CD4-positive, alpha-beta T cell (primary cell): Measurements from ENCODE around the gene KPNB1. TPM values are rescaled to one million over a fixed set of nuclear protein-coding genes. Genes with fewer than 3 reads are reported as not detected.
A peak's percentile ranks its signal among the peaks of the same experiment; 100 is the strongest.
"Not testable (repeated sequence)": the region's sequence is repeated elsewhere in the genome, so short reads cannot be mapped to it uniquely, and the experiment has no call there.

Experiments
- ATAC-seq: fragments of 200-7000 bp; cut with Tn5 transposase; one replicate; pipeline ENCODE4 v1.10.0; 2022; ENCODE audit warnings: mild to moderate bottlenecking; ENCODE audit not compliant: poor library complexity
- CTCF ChIA-PET: fragments of 350-600 bp; sonication (Branson Sonifier 250); formaldehyde crosslinking; loops from one replicate; lab custom pipeline; 2021; ENCODE audit warnings: antibody characterized with exemption, inconsistent platforms; lab: Charles Lee
- POLR2A ChIA-PET: fragments of 350-600 bp; sonication (Branson Sonifier 250); formaldehyde crosslinking; loops from one replicate; lab custom pipeline; 2021; ENCODE audit warnings: antibody characterized with exemption, inconsistent platforms; lab: Charles Lee
- DNase-seq, 14 experiments: peaks; one replicate each; pipeline ENCODE4 v3.0.0-alpha.2; 2013 to 2020; ENCODE audit warnings: mixed read lengths in 2 of 14
- H3K27ac ChIP-seq, 2 donors: one replicate each; pipeline versions ENCODE4 v1.5.1 to v1.7.0; 2013; ENCODE audit warnings: low read length in 2 of 2, low read depth in 1 of 2, mild to moderate bottlenecking in 1 of 2
- H3K27me3 ChIP-seq, 2 experiments: 1 replicate in 1 of 2; 2 replicates in 1 of 2; pipeline versions ENCODE4 v1.6.1 to v1.7.0; 2013; ENCODE audit warnings: low read length in 2 of 2, control low read depth in 1 of 2, mild to moderate bottlenecking in 1 of 2, moderate library complexity in 1 of 2; ENCODE audit not compliant: insufficient read depth in 2 of 2, control insufficient read depth in 1 of 2
- H3K36me3 ChIP-seq: one replicate; pipeline ENCODE4 v1.6.1; 2013; ENCODE audit warnings: low read length, control low read depth; ENCODE audit not compliant: insufficient read depth
- H3K4me1 ChIP-seq: one replicate; pipeline ENCODE4 v1.6.1; 2013; ENCODE audit warnings: low read length, control low read depth; ENCODE audit not compliant: insufficient read depth
- H3K4me3 ChIP-seq: one replicate; pipeline ENCODE4 v1.5.1; 2013; ENCODE audit warnings: mild to moderate bottlenecking, low read length, moderate library complexity
- H3K9me3 ChIP-seq, 2 experiments: 1 replicate in 1 of 2; 2 replicates in 1 of 2; pipeline versions ENCODE4 v1.6.1 to v1.7.0; 2013; ENCODE audit warnings: low read length in 2 of 2, mild to moderate bottlenecking in 2 of 2, control low read depth in 1 of 2, moderate library complexity in 1 of 2; ENCODE audit not compliant: control insufficient read depth in 1 of 2, insufficient read depth in 1 of 2
- H3K27ac Mint-ChIP-seq: one replicate; pipeline ENCODE4 v1.8.0; 2020; ENCODE audit warnings: mixed read lengths
- H3K27me3 Mint-ChIP-seq: one replicate; pipeline ENCODE4 v1.8.0; 2021; ENCODE audit warnings: mixed read lengths
- H3K36me3 Mint-ChIP-seq: one replicate; pipeline ENCODE4 v1.8.0; 2021; ENCODE audit warnings: low read depth, mixed read lengths
- H3K4me1 Mint-ChIP-seq: one replicate; pipeline ENCODE4 v1.8.0; 2021; ENCODE audit warnings: low read depth, mixed read lengths
- H3K4me3 Mint-ChIP-seq: one replicate; pipeline ENCODE4 v1.8.0; 2020; ENCODE audit warnings: mild to moderate bottlenecking, mixed read lengths
- H3K9me3 Mint-ChIP-seq: one replicate; pipeline ENCODE4 v1.8.0; 2020; ENCODE audit warnings: mixed read lengths
- intact Hi-C, 2 experiments: fragments of 100-400 bp; cut with DNase I in 1 of 2; cut with micrococcal nuclease in 1 of 2; formaldehyde crosslinking; loops; one replicate each; pipeline versions ENCODE4 v1.15.1 to v1.9.0; 2023 to 2025; cut with DNase I, micrococcal nuclease
- total RNA-seq, 174 experiments: library from RNA in 2 of 174; stranded (reverse) in 2 of 174; gene quantifications; one replicate each; pipeline ENCODE4 v1.2.3 and lab custom pipeline; 2021 to 2026
- TF ChIP-seq, protein P1 (sequence below): fragments of 200-600 bp; IDR thresholded peaks from one replicate; pipeline ENCODE4 v1.8.0; 2022; ENCODE audit warnings: antibody characterized with exemption, mild to moderate bottlenecking

KPNB1 gene
- total RNA-seq, 2 experiments from 2014 or later: 145 to 151 TPM

GRCh38 chr17:47682138-47682537 is 32.4 kb downstream of the KPNB1 start:
- Mint-ChIP-seq H3K4me1 (peaks cover 5% of the 10 kb centered on the region), H3K27ac (peak overlapping the region; percentile 4), H3K36me3 (peaks cover 84% of the 10 kb centered on the region), H3K4me3 (no peak overlapping the region), H3K27me3 (no peaks in the 10 kb centered on the region), H3K9me3 (no peaks in the 10 kb centered on the region)
- POLR2A ChIA-PET: no interaction called here
- no peak for DNase-seq
- no peak for ATAC-seq
- H3K9me3 ChIP-seq: no peaks in the 10 kb centered on the region
- H3K27me3 ChIP-seq: no peaks in the 10 kb centered on the region
- CTCF ChIA-PET: no interaction called here
- no peaks in the 10 kb centered on the region for H3K4me1 ChIP-seq
- no peak overlapping the region for H3K4me3 ChIP-seq
- H3K36me3 ChIP-seq: peaks cover 82% of the 10 kb centered on the region
- TF ChIP-seq, protein P1, sequence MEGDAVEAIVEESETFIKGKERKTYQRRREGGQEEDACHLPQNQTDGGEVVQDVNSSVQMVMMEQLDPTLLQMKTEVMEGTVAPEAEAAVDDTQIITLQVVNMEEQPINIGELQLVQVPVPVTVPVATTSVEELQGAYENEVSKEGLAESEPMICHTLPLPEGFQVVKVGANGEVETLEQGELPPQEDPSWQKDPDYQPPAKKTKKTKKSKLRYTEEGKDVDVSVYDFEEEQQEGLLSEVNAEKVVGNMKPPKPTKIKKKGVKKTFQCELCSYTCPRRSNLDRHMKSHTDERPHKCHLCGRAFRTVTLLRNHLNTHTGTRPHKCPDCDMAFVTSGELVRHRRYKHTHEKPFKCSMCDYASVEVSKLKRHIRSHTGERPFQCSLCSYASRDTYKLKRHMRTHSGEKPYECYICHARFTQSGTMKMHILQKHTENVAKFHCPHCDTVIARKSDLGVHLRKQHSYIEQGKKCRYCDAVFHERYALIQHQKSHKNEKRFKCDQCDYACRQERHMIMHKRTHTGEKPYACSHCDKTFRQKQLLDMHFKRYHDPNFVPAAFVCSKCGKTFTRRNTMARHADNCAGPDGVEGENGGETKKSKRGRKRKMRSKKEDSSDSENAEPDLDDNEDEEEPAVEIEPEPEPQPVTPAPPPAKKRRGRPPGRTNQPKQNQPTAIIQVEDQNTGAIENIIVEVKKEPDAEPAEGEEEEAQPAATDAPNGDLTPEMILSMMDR: no peak
- intact Hi-C loops: no loop called here
- H3K27ac ChIP-seq: no peak overlapping the region

- H3K4me3 ChIP-seq, H3K27me3 Mint-ChIP-seq, H3K9me3 ChIP-seq, DNase-seq, H3K27me3 ChIP-seq, ATAC-seq, POLR2A ChIA-PET, H3K27ac ChIP-seq, H3K27ac Mint-ChIP-seq, H3K4me3 Mint-ChIP-seq, intact Hi-C loops, H3K9me3 Mint-ChIP-seq, H3K4me1 Mint-ChIP-seq, H3K4me1 ChIP-seq: not testable (repeated sequence)
- peaks cover 79% of the 10 kb centered on the region for H3K36me3 Mint-ChIP-seq
- peaks cover 76% of the 10 kb centered on the region for H3K36me3 ChIP-seq
- CTCF ChIA-PET: interaction anchor here (0.6 kb wide), 1 partner anchor 270 kb away, joined by 4 read pairs; no protein-coding TSS in a partner anchor
Measured at GRCh38 chr17:47682727-47683126, 33.0 kb downstream of the KPNB1 start.

DNA sequence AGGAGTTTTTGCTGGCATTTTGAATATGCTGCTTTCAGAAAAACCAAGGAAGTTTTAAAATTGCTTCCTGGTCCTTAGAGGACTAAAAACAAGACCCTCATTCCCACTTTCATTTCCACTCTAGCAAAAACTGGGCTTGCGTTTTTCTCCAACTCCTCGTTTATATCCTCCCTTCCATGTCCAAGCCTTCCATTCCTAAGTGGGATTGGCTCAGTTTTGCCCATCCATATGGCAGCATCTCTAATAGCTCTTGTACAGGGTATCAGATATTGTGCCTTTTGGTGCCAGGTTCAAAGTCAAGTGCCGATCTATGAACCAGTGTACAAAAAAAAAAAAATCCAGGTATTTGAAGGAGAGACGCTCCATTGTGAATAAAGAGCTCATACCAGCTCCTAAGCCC is 34.3 kb downstream of the KPNB1 start:
- Histone ChIP-seq H3K9me3 (no peaks in the 10 kb centered on the region), H3K4me3 (no peak overlapping the region), H3K27ac (no peak overlapping the region), H3K36me3 (peaks cover 63% of the 10 kb centered on the region), H3K4me1 (no peaks in the 10 kb centered on the region), H3K27me3 (no peaks in the 10 kb centered on the region)
- CTCF ChIA-PET: no interaction called here
- DNase-seq: no peak
- peaks cover 68% of the 10 kb centered on the region for H3K36me3 Mint-ChIP-seq
- POLR2A ChIA-PET: no interaction called here
- H3K27me3 Mint-ChIP-seq: no peaks in the 10 kb centered on the region
- intact Hi-C loops: no loop called here
- TF ChIP-seq, protein P1: no peak
- no peak for ATAC-seq
- H3K9me3 Mint-ChIP-seq: no peaks in the 10 kb centered on the region
- H3K27ac Mint-ChIP-seq: peak overlapping the region; percentile 13
- peaks cover 5% of the 10 kb centered on the region for H3K4me1 Mint-ChIP-seq
- H3K4me3 Mint-ChIP-seq: no peak overlapping the region

GRCh38 chr17:47684535-47685193 is 34.9 kb downstream of the KPNB1 start:
- Mint-ChIP-seq H3K27me3 (no peaks in the 10 kb centered on the region), H3K27ac (peak overlapping the region; percentile 13), H3K36me3 (peaks cover 62% of the 10 kb centered on the region), H3K9me3 (no peaks in the 10 kb centered on the region), H3K4me1 (peaks cover 5% of the 10 kb centered on the region), H3K4me3 (no peak overlapping the region)
- ChIA-PET CTCF (no interaction called here), POLR2A (no interaction called here)
- Histone ChIP-seq H3K36me3 (peaks cover 57% of the 10 kb centered on the region), H3K27me3 (no peaks in the 10 kb centered on the region), H3K27ac (no peak overlapping the region), H3K4me3 (no peak overlapping the region), H3K9me3 (no peaks in the 10 kb centered on the region), H3K4me1 (no peaks in the 10 kb centered on the region)
- ATAC-seq (no peak), DNase-seq (no peak)
- TF ChIP-seq, protein P1: no peak
- intact Hi-C loops: no loop called here
